GM18868 (cell line): ENCODE data around the gene ADGRB3.
"Not testable (repeated sequence)": the region's sequence is repeated elsewhere in the genome, so short reads cannot be mapped to it uniquely, and the experiment has no call there.

Experiments
- ATAC-seq: cut with Tn5 transposase; IDR thresholded peaks from one replicate; pipeline ENCODE4 v1.9.1; 2021; ENCODE audit warnings: mild to moderate bottlenecking, moderate library complexity; ENCODE audit not compliant: unreplicated experiment

Gene ADGRB3

DNA sequence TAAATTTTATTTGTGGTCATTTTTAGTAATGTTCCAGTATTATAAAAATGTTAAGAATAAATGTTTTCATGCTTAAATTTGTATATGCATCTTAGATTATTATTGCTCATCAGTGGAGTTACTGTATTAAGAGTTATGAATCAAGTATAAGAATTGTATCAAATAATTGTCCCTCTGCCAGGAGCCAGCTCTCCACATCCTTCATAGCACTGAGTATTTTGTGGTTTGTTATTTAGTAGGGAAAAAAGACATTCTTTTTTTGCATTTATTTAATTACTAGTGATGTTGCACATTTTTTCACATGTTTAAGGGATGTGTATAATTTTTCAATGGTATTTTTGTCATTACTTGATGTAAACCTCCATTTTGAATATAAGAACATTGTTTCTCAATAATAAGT, 102.0 kb downstream of the ADGRB3 start:
- ATAC-seq, result no peak

DNA sequence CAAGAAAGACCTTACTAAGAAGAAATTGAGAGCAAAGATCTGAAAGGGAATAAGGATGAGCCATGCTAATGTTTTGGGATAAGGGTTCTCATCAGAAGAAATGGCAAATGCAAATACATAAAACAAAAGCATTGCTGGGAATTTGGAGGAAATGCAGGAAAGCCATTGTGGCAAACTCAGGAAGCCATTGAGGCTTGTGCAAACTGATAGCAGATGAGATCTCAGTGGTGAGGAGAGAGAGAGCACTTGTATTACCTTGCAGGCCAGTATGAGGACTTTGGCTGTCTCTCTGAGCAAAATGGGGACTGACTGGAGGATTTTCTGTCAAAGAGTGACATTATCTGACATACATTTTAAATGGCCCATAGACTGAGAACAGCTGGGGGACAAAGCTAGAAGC, 103.0 kb downstream of the ADGRB3 start:
- no peak for ATAC-seq

GRCh38 chr6:68740828-68741500, 105.9 kb downstream of the ADGRB3 start:
- peak; percentile 70 for ATAC-seq

DNA sequence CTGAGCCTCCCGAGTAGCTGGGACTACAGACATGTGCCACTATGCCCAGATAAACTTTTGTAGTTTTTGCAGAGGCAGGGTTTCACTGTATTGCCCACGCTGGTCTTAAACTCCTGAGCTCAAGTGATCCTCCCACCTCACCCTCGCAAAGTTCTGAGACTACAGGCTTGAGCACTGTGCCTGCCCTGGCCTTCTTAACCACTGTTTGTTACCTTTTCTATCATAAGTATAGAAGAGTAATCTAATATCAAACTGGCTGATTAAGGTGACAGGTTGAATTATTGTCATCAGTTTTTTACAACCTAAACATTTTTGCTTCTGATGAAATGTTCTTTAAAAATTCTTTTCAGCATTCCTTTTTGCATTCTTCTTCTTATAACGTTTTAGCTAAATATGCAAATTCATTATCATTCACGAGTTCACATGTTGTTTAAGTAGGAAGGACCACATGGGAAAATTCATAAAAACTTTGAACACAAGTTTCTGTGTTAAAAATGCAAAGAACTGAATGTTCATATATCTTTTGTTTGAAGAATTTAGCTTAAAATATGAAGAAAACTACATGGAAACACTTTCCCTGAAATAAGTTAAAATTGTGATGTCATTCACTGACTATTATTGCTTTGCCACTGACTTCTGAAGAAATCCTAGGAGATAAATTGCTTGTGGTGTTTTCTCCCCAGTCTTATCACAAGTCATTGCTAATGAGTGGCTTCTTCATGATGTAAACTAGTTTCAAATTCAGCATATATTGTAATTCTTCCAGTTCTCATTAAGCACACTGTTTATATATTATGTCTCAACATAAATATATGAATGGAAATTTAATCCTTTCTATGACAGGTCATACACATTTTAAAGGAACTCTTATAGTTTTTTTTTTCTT, 106.7 kb downstream of the ADGRB3 start:
- no peak for ATAC-seq

DNA sequence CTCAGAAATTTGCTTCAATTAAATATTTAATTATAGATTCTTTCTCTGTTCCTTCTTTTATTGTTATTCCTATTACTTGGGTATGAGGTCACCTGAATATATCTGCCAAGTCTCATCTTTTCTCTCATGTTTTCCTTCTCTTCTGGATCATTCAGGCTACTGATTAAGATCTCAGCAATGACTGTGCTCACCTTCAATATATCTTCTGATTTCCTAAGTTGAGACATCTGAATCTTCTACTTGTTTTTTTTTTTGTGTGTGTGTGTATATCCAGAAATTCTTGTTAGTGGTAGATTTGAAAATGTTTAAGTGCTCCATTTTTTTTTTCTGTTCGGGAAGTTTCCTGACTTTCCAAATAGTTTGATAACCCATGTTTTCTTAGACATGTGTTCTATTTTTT, 108.0 kb downstream of the ADGRB3 start:
- ATAC-seq, result no peak

DNA sequence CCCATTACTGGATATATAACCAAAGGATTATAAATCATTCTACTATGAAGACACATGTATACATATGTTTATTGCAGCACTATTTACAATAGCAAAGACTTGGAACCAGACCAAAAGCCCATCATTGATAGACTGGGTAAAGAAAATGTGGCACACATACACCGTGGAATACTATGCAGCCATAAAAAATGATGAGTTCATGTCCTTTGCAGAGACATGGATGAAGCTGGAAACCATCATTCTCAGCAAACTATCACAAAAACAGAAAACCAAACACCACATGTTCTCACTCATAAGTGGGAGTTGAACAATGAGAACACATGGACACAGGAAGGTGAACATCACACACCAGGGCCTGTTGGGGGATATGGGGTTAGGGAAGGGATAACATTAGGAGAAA, 109.3 kb downstream of the ADGRB3 start:
- not testable (repeated sequence) for ATAC-seq

GRCh38 chr6:68746376-68746775, 111.3 kb downstream of the ADGRB3 start:
- ATAC-seq, result no peak

DNA sequence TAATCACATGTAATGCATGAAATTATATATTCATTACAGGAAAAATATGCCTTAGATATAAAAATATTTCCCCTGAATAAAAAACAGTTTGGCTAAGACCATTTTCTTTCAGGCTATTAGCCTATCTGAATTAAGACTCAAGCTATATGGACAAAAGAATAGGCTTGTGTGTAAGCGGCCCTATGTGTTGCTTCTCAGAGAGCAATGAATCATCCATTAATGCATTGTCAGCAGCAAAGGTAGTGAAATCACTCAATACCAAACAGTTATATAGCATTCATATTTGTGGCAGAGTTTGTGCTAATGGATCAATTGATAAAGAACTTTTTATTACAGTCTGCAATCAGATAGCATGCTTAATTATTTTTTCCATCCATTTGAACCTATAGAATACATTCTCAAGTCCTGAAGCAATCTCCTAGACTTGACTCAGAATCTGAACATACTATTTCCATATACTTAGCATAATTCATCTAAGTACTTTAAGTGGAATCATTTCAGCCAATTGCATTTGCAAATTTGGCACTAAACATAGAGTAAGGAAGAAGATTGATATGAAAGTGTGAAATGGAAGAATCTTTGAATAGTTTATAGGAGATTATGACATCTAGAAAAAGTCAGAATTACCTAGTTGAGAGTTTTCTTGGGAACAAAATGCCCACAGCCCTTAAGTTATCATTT, 112.2 kb downstream of the ADGRB3 start:
- ATAC-seq, result no peak

DNA sequence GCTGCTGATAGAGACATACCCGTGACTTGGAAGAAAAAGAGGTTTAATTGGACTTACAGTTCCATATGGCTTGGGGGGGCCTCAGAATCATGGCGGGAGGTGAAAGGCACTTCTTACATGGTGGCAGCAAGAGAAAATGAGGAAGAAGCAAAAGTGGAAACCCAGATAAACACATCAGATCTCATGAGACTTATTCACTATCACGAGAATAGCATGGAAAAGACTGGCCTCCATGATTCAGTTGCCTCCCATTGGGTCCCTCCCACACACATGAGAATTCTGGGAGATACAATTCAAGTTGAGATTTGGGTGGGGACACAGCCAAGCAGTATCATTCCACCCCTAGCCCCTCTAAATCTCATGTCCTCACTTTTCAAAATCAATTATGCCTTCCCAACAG, 112.8 kb downstream of the ADGRB3 start:
- not testable (repeated sequence) for ATAC-seq

DNA sequence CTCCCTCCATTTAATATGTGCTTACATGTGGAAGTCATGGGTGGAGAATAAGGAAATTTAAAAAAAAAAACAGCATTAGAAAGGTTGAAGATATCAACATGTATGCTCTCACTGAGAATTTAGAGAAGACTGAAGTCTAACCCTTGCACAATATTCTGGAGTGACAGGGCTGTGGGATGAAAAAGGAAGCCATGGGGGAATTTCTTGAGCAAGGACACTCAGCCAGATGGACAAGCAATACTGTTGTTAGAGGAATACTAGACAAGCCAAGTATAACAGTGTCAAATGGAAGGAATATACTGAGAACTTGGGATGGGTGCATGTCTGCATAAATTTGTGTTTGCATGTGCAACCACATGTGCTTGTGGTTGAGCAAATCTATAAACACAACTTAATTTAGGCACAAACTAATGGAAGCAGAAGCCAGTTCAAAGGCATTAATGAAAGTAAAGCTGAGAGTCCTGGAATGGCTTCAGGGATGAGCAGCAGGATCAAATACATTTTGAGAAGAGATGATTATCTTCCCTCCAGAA, 119.7 kb downstream of the ADGRB3 start:
- ATAC-seq, result no peak

DNA sequence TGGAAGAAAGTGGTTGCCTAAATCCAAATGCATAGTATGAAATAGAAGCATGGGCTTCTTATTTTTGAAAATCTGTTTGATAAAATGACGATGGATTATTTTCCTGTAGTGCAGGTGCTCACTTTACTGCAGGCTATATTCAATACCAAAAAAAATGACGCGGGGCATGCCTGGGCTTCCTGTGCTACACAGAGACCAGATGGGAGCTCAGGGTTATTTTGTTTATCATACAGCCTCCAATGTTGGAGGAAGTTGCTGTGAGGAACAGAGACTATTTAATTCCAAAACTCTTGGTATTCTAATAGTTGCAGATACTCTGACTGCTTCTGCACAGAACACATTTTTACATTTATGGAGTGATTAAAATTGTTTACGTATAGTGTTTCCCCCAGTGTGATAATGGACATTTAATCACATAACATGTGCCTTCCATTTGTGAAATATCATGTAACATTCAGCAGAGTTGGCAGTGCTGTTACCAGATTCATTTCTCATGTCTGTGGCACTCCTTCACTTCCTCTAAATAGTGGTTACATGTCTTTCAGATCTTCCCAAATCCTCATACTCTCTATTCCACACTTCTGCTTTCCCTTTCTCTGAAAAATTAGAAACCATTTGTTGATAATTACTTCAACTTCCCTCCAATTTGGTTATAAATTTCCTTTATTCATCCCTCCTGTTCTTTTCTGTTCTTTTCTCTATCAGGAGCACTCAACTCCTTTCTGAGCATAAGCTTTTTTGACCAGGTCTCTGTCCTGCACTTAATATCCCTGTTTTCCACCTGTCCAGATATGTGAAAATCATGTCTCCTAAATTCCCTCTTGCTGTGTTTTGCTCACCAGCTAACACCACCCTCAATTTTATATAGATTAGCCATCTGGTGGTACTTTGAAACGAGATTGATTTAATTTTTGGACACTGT, 121.6 kb downstream of the ADGRB3 start:
- peak; percentile 48 for ATAC-seq

DNA sequence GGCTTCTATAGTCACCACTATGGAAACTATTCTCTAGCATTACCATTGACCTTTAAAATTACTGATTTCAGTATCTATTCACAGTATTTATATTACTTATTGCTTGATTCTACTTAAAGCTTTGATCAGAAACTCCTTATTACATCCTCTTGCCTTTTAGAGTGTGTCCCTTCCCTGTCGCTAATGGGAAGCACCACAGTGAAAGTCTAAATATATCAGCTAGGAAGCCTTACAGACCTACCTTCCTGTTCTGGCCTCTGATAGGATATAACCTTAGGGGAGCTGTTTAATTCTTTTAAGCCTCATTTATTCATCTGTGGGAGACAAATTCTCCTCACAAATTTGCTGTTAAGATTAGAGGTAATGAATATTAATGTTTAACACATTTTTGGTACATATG, 122.7 kb downstream of the ADGRB3 start:
- ATAC-seq, result no peak

GRCh38 chr6:68758559-68758958, 123.5 kb downstream of the ADGRB3 start:
- no peak for ATAC-seq

GRCh38 chr6:68760485-68760884, 125.4 kb downstream of the ADGRB3 start:
- no peak for ATAC-seq

DNA sequence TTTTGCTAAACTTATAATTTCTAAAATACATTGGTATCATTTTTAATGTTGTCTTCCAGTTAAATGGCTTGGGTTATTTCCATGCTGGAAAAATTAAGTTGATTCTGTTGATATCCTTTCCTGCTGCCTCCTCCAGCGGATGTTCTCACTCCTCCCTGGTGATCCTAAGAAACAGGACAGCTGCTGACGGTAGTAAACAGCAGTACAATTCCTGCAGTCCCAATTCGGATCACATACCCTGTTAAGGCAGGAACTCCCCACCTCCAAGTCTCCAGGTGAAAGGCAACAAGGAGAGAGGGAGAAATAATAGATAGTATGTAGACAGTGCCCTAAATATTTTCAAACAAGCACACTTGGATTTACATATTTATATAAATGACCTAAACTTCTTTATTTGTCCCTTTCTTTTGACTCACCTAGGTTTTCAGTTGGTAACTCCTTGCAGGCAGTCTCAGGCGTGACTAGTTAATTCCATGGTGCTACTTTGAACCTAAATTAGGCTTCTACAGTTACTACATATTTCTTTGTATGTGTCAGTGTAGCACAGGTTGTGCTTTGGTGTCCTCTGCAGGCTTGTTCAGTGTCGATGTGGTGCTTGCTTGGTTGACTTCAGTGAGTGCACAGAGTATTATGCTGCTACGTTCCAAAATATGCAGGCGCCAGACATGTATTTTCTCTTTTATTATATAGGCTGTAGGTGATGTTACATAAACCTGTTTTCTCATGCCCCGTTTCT, 126.0 kb downstream of the ADGRB3 start:
- no peak for ATAC-seq

DNA sequence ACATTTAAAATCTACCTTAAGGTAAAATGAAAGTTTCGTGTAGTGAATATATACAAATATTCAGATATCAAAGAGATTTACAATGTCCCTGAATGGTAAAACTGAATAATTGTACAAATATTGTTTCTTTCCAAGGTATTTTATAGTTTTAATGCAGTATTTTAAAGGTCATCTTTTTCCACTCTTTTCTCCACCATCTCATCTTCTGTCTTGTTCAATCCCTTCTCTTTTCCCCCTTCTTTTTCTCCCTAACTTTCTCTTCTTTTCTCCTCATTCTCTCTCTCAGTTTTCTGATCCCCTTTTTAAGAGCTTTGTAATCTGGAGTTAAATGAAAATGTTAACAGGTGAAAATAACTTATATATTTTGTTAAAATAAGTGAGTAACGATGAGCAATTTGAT, 126.9 kb downstream of the ADGRB3 start:
- no peak for ATAC-seq

- ATAC-seq, result no peak
Observed at GRCh38 chr6:68771426-68771825, 136.3 kb downstream of the ADGRB3 start.

DNA sequence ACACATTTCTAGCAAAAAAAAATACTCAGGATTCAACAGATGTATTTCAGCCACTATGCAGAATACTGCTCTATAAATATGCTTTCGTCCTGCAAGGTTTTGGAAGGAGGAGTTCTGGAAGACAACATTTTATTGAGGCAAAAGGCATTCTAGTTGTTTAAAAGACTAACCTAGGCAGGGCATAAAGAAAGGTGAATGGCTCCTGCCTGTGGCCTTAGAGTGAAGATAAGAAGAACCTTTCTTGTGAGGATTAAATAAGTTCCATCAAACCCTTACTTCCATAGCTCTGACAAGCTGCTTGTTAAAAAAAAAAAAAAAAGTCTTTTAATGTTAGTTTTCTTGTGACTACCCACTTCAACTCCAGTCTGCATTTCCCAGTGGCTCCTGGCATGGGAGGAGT, 139.8 kb downstream of the ADGRB3 start:
- no peak for ATAC-seq

GRCh38 chr6:68776354-68776753, 141.3 kb downstream of the ADGRB3 start:
- no peak for ATAC-seq

- no peak for ATAC-seq
Observed at GRCh38 chr6:68777956-68778355, 142.9 kb downstream of the ADGRB3 start.
